H1 (cell line): ENCODE data around the gene PEX5L. TPM values are rescaled to one million over a fixed set of nuclear protein-coding genes. Genes with fewer than 3 reads are reported as not detected.

ENCODE experiments used
- CREB1 ChIP-seq: IDR thresholded peaks from 2 replicates; pipeline ENCODE4 v1.6.1; 2012; ENCODE audit warnings: inconsistent platforms
- EP300 ChIP-seq, 2 experiments: IDR thresholded peaks; 1 replicate in 1 of 2; 2 replicates in 1 of 2; pipeline ENCODE4 v1.6.1; 2011 to 2012; ENCODE audit warnings: low read depth in 2 of 2, low read length in 2 of 2, mild to moderate bottlenecking in 2 of 2, borderline replicate concordance in 1 of 2, inconsistent platforms in 1 of 2, moderate library complexity in 1 of 2
- GABPA ChIP-seq: IDR thresholded peaks from 2 replicates; pipeline ENCODE4 v1.6.1; 2011; ENCODE audit warnings: mild to moderate bottlenecking, low read length, moderate library complexity, borderline replicate concordance; ENCODE audit not compliant: insufficient read depth
- KDM5A ChIP-seq: fragments of 200-600 bp; IDR thresholded peaks from 2 replicates; pipeline ENCODE4 v1.7.1; 2012; ENCODE audit warnings: mild to moderate bottlenecking, low read length, inconsistent platforms, mixed read lengths
- NRF1 ChIP-seq: IDR thresholded peaks from 2 replicates; pipeline ENCODE4 v1.6.1; 2011; ENCODE audit warnings: mild to moderate bottlenecking, low read depth, low read length, improper control_type of control experiment
- POLR2AphosphoS5 ChIP-seq: IDR thresholded peaks from 2 replicates; pipeline ENCODE4 v1.6.1; 2011; ENCODE audit warnings: low read depth, low read length
- RBBP5 ChIP-seq: IDR thresholded peaks from 2 replicates; pipeline ENCODE4 v1.7.1; 2012; ENCODE audit warnings: low read depth, mild to moderate bottlenecking, inconsistent platforms, low read length, moderate library complexity, borderline replicate concordance
- RNF2 ChIP-seq: fragments of 200-900, 300-1000 bp; sonication (generic); IDR thresholded peaks from 2 replicates; pipeline ENCODE4 v1.7.1; 2016; ENCODE audit warnings: borderline replicate concordance, low read depth, mild to moderate bottlenecking, antibody characterized with exemption, low read length; ENCODE audit not compliant: poor library complexity, severe bottlenecking; ENCODE audit errors: missing control alignments
- RXRA ChIP-seq: IDR thresholded peaks from 2 replicates; pipeline ENCODE4 v1.6.1; 2011; ENCODE audit warnings: low read depth, mild to moderate bottlenecking, low read length, moderate library complexity; ENCODE audit not compliant: insufficient read depth
- TAF7 ChIP-seq: optimal IDR thresholded peaks from 2 replicates; pipeline ENCODE3; 2011; ENCODE audit warnings: low read depth, mild to moderate bottlenecking, inconsistent platforms, low read length, moderate library complexity, borderline replicate concordance
- TBP ChIP-seq: IDR thresholded peaks from 2 replicates; pipeline ENCODE4 v1.6.1; 2011; ENCODE audit warnings: low read depth, low read length, improper control_type of control experiment
- polyA plus RNA-seq, 7 experiments: library from polyadenylated mRNA; depleted of rRNA in 3 of 7; stranded (reverse) in 5 of 7; unstranded in 2 of 7; fragments of >200 nt in 5 of 7; fragments of 200-250 nt in 2 of 7; gene quantifications; 1 replicate in 5 of 7; 2 replicates in 1 of 7; 4 replicates in 1 of 7; pipeline versions ENCODE4 v1.2.1 to v1.2.3, GENCODE V29; 2011 to 2013; ENCODE audit warnings: missing spikeins in 2 of 7, mixed read lengths in 2 of 7
- total RNA-seq: library from RNA; stranded (reverse); fragmentation: NEBNext Ultra II Directional; extraction: Animal tissue kit (Norgen Biotek cat#: 25700); gene quantifications from 2 replicates; pipeline ENCODE4 v1.2.1, GENCODE V29; 2021
- TF ChIP-seq, protein P1 (sequence below): fragments of 300-600 bp; sonication (generic); IDR thresholded peaks from 2 replicates; pipeline ENCODE4 v1.7.1; 2012; ENCODE audit warnings: low read length, moderate library complexity, mild to moderate bottlenecking, inconsistent platforms; ENCODE audit not compliant: insufficient replicate concordance

PEX5L gene
- total and polyA plus RNA-seq, 2 of the 8 experiments (the other 6 are each of a cell fraction or from before 2014, with no cell fraction given) = 0.80 to 4.2 TPM

- TF ChIP-seq, protein P1, sequence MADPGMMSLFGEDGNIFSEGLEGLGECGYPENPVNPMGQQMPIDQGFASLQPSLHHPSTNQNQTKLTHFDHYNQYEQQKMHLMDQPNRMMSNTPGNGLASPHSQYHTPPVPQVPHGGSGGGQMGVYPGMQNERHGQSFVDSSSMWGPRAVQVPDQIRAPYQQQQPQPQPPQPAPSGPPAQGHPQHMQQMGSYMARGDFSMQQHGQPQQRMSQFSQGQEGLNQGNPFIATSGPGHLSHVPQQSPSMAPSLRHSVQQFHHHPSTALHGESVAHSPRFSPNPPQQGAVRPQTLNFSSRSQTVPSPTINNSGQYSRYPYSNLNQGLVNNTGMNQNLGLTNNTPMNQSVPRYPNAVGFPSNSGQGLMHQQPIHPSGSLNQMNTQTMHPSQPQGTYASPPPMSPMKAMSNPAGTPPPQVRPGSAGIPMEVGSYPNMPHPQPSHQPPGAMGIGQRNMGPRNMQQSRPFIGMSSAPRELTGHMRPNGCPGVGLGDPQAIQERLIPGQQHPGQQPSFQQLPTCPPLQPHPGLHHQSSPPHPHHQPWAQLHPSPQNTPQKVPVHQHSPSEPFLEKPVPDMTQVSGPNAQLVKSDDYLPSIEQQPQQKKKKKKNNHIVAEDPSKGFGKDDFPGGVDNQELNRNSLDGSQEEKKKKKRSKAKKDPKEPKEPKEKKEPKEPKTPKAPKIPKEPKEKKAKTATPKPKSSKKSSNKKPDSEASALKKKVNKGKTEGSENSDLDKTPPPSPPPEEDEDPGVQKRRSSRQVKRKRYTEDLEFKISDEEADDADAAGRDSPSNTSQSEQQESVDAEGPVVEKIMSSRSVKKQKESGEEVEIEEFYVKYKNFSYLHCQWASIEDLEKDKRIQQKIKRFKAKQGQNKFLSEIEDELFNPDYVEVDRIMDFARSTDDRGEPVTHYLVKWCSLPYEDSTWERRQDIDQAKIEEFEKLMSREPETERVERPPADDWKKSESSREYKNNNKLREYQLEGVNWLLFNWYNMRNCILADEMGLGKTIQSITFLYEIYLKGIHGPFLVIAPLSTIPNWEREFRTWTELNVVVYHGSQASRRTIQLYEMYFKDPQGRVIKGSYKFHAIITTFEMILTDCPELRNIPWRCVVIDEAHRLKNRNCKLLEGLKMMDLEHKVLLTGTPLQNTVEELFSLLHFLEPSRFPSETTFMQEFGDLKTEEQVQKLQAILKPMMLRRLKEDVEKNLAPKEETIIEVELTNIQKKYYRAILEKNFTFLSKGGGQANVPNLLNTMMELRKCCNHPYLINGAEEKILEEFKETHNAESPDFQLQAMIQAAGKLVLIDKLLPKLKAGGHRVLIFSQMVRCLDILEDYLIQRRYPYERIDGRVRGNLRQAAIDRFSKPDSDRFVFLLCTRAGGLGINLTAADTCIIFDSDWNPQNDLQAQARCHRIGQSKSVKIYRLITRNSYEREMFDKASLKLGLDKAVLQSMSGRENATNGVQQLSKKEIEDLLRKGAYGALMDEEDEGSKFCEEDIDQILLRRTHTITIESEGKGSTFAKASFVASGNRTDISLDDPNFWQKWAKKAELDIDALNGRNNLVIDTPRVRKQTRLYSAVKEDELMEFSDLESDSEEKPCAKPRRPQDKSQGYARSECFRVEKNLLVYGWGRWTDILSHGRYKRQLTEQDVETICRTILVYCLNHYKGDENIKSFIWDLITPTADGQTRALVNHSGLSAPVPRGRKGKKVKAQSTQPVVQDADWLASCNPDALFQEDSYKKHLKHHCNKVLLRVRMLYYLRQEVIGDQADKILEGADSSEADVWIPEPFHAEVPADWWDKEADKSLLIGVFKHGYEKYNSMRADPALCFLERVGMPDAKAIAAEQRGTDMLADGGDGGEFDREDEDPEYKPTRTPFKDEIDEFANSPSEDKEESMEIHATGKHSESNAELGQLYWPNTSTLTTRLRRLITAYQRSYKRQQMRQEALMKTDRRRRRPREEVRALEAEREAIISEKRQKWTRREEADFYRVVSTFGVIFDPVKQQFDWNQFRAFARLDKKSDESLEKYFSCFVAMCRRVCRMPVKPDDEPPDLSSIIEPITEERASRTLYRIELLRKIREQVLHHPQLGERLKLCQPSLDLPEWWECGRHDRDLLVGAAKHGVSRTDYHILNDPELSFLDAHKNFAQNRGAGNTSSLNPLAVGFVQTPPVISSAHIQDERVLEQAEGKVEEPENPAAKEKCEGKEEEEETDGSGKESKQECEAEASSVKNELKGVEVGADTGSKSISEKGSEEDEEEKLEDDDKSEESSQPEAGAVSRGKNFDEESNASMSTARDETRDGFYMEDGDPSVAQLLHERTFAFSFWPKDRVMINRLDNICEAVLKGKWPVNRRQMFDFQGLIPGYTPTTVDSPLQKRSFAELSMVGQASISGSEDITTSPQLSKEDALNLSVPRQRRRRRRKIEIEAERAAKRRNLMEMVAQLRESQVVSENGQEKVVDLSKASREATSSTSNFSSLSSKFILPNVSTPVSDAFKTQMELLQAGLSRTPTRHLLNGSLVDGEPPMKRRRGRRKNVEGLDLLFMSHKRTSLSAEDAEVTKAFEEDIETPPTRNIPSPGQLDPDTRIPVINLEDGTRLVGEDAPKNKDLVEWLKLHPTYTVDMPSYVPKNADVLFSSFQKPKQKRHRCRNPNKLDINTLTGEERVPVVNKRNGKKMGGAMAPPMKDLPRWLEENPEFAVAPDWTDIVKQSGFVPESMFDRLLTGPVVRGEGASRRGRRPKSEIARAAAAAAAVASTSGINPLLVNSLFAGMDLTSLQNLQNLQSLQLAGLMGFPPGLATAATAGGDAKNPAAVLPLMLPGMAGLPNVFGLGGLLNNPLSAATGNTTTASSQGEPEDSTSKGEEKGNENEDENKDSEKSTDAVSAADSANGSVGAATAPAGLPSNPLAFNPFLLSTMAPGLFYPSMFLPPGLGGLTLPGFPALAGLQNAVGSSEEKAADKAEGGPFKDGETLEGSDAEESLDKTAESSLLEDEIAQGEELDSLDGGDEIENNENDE = no peak
- TF ChIP-seq TBP = no peak
- no peak for TF ChIP-seq TAF7
- no peak for TF ChIP-seq RBBP5
- TF ChIP-seq KDM5A = no peak
- no peak for TF ChIP-seq GABPA
- TF ChIP-seq EP300 (IDR thresholded peaks at IDR 0.05; ENCODE audit: borderline replicate concordance in 1 of 2, low read depth in 2 of 2, low read length in 2 of 2) = no peak
- no peak for TF ChIP-seq CREB1
- TF ChIP-seq POLR2AphosphoS5 = no peak
- TF ChIP-seq NRF1 = no peak
- TF ChIP-seq RXRA = no peak
- no peak for TF ChIP-seq RNF2
- TF ChIP-seq, all 59 proteins: peak for 0
Observed at GRCh38 chr3:179973931-179974361, 62.8 kb downstream of the PEX5L start (continued).
